Measurements from ENCODE around the gene SEC14L3. TPM values are rescaled to one million over a fixed set of nuclear protein-coding genes. Genes with fewer than 3 reads are reported as not detected.

Gene SEC14L3
- total and polyA plus RNA-seq, 2 of the 13 experiments (the other 11 are each of a cell fraction or from before 2014, with no cell fraction given) = not detected

DNA sequence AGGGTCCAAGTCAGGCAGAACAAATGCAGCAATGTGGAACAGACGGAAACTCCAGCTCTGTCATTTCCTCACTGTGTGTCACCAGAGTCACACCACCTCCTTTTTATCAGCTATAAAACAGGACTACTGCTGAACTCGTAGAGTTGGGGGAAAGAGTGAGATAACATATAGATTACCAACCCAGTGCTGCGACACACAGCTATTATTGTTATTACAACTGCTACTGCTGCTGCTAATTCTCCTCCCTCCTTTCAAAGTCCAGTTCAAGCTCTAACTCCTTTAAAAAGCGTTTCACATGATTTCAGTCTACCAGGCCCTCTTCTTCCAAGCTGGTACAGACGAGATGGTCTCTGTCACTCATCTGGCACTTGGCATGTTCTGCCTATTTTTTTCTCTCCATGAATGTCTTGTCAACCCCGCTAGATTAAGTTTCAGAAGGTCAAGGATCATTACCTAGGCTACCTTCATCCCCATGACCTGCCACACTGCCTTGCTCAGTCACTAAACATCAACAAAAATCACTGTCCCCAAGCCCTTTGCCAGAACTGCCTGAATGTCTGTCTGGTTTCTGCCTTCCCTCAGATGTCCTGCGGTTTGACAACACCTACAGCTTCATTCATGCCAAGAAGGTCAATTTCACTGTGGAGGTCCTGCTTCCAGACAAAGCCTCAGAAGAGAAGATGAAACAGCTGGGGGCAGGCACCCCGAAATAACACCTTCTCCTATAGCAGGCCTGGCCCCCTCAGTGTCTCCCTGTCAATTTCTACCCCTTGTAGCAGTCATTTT lies 49.9 kb downstream of the SEC14L3 start (continued):
- TF ChIP-seq ZNF674 (CRISPR knock-in tag; IDR thresholded peaks at IDR 0.05; ENCODE audit: low read depth) (no peak), ZNF337 (CRISPR knock-in tag; IDR thresholded peaks at IDR 0.05; ENCODE audit: borderline replicate concordance, low read depth) (no peak), ZBTB42 (CRISPR knock-in tag; IDR thresholded peaks at IDR 0.05) (no peak), HOXA9 (CRISPR knock-in tag; IDR thresholded peaks at IDR 0.05; ENCODE audit: borderline replicate concordance) (no peak), HMGA1 (CRISPR knock-in tag; conservative IDR thresholded peaks at IDR 0.05) (no peak), NR2F2 (IDR thresholded peaks at IDR 0.05; ENCODE audit: borderline replicate concordance, low read depth) (peak; percentile 31; the same call in 1 of the 2 replicates), ZMYM4 (CRISPR knock-in tag; IDR thresholded peaks at IDR 0.05) (0 out of 2 replicates have a peak, but pooled peaks have one; percentile 22), RARG (CRISPR knock-in tag; IDR thresholded peaks at IDR 0.05; ENCODE audit: low read depth) (no peak), HNRNPUL1 (IDR thresholded peaks at IDR 0.05; ENCODE audit: low read depth, low read length) (no peak), ZNF780A (CRISPR knock-in tag; IDR thresholded peaks at IDR 0.05) (no peak), KDM5B (CRISPR knock-in tag; IDR thresholded peaks at IDR 0.05; ENCODE audit: borderline replicate concordance) (0 out of 2 replicates have a peak, but pooled peaks have one; percentile 21), ZNF883 (CRISPR knock-in tag; IDR thresholded peaks at IDR 0.05; ENCODE audit: not compliant biosample characterization) (no peak), KDM3A (CRISPR knock-in tag; IDR thresholded peaks at IDR 0.05; ENCODE audit: low read depth) (no peak)
- TF ChIP-seq, protein P1, sequence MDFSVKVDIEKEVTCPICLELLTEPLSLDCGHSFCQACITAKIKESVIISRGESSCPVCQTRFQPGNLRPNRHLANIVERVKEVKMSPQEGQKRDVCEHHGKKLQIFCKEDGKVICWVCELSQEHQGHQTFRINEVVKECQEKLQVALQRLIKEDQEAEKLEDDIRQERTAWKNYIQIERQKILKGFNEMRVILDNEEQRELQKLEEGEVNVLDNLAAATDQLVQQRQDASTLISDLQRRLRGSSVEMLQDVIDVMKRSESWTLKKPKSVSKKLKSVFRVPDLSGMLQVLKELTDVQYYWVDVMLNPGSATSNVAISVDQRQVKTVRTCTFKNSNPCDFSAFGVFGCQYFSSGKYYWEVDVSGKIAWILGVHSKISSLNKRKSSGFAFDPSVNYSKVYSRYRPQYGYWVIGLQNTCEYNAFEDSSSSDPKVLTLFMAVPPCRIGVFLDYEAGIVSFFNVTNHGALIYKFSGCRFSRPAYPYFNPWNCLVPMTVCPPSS (IDR thresholded peaks at IDR 0.05) = no peak
- TF ChIP-seq, protein P2, sequence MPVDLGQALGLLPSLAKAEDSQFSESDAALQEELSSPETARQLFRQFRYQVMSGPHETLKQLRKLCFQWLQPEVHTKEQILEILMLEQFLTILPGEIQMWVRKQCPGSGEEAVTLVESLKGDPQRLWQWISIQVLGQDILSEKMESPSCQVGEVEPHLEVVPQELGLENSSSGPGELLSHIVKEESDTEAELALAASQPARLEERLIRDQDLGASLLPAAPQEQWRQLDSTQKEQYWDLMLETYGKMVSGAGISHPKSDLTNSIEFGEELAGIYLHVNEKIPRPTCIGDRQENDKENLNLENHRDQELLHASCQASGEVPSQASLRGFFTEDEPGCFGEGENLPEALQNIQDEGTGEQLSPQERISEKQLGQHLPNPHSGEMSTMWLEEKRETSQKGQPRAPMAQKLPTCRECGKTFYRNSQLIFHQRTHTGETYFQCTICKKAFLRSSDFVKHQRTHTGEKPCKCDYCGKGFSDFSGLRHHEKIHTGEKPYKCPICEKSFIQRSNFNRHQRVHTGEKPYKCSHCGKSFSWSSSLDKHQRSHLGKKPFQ (CRISPR knock-in tag; IDR thresholded peaks at IDR 0.05; ENCODE audit: insufficient replicate concordance) = no peak
- TF ChIP-seq, protein P3, sequence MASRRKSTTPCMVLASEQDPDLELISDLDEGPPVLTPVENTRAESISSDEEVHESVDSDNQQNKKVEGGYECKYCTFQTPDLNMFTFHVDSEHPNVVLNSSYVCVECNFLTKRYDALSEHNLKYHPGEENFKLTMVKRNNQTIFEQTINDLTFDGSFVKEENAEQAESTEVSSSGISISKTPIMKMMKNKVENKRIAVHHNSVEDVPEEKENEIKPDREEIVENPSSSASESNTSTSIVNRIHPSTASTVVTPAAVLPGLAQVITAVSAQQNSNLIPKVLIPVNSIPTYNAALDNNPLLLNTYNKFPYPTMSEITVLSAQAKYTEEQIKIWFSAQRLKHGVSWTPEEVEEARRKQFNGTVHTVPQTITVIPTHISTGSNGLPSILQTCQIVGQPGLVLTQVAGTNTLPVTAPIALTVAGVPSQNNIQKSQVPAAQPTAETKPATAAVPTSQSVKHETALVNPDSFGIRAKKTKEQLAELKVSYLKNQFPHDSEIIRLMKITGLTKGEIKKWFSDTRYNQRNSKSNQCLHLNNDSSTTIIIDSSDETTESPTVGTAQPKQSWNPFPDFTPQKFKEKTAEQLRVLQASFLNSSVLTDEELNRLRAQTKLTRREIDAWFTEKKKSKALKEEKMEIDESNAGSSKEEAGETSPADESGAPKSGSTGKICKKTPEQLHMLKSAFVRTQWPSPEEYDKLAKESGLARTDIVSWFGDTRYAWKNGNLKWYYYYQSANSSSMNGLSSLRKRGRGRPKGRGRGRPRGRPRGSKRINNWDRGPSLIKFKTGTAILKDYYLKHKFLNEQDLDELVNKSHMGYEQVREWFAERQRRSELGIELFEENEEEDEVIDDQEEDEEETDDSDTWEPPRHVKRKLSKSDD (CRISPR knock-in tag; IDR thresholded peaks at IDR 0.05; ENCODE audit: low read depth) = no peak
- TF ChIP-seq, protein P4, sequence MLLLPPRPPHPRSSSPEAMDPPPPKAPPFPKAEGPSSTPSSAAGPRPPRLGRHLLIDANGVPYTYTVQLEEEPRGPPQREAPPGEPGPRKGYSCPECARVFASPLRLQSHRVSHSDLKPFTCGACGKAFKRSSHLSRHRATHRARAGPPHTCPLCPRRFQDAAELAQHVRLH (CRISPR knock-in tag; IDR thresholded peaks at IDR 0.05; ENCODE audit: borderline replicate concordance, low read depth) = 0 out of 2 replicates have a peak, but pooled peaks have one; percentile 40
- TF ChIP-seq, protein P5, sequence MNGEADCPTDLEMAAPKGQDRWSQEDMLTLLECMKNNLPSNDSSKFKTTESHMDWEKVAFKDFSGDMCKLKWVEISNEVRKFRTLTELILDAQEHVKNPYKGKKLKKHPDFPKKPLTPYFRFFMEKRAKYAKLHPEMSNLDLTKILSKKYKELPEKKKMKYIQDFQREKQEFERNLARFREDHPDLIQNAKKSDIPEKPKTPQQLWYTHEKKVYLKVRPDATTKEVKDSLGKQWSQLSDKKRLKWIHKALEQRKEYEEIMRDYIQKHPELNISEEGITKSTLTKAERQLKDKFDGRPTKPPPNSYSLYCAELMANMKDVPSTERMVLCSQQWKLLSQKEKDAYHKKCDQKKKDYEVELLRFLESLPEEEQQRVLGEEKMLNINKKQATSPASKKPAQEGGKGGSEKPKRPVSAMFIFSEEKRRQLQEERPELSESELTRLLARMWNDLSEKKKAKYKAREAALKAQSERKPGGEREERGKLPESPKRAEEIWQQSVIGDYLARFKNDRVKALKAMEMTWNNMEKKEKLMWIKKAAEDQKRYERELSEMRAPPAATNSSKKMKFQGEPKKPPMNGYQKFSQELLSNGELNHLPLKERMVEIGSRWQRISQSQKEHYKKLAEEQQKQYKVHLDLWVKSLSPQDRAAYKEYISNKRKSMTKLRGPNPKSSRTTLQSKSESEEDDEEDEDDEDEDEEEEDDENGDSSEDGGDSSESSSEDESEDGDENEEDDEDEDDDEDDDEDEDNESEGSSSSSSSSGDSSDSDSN (CRISPR knock-in tag; IDR thresholded peaks at IDR 0.05) = peak; percentile 46; the same call in 1 of the 2 replicates

All from HepG2 (cell line).